Progenitor cell of endocrine pancreas (in vitro differentiated cells): ENCODE data around the gene CACNA1F. TPM values are rescaled to one million over a fixed set of nuclear protein-coding genes. Genes with fewer than 3 reads are reported as not detected.

Experiments
- DNase-seq: peaks from one replicate; pipeline ENCODE4 v3.0.0; 2021; ENCODE audit warnings: low spot score; ENCODE audit not compliant: unreplicated experiment
- H3K27ac Mint-ChIP-seq: 2 replicates; pipeline ENCODE4 v1.8.0; 2021; ENCODE audit warnings: mild to moderate bottlenecking, moderate library complexity, mixed read lengths
- H3K27me3 Mint-ChIP-seq: 2 replicates; pipeline ENCODE4 v1.8.0; 2021; ENCODE audit warnings: mixed read lengths
- H3K36me3 Mint-ChIP-seq: 2 replicates; pipeline ENCODE4 v1.8.0; 2022; ENCODE audit warnings: mixed read lengths; ENCODE audit not compliant: insufficient read depth
- H3K4me1 Mint-ChIP-seq: 2 replicates; pipeline ENCODE4 v1.8.0; 2021; ENCODE audit warnings: low read depth, mixed read lengths
- H3K4me3 Mint-ChIP-seq: 2 replicates; pipeline ENCODE4 v1.8.0; 2021; ENCODE audit warnings: low read depth, mild to moderate bottlenecking, moderate library complexity, mixed read lengths
- H3K9me3 Mint-ChIP-seq: 2 replicates; pipeline ENCODE4 v1.8.0; 2021; ENCODE audit warnings: low read depth, mixed read lengths
- CTCF ChIP-seq: fragments of 200-600 bp; sonication (generic); IDR thresholded peaks from one replicate; pipeline ENCODE4 v1.5.0; 2021; ENCODE audit warnings: antibody characterized with exemption, mild to moderate bottlenecking; ENCODE audit not compliant: unreplicated experiment
- total RNA-seq: library from RNA; stranded (reverse); gene quantifications from 2 replicates; pipeline ENCODE4 v1.2.1, GENCODE V29; 2021

Gene CACNA1F
- total RNA-seq, 1 donor from 2014 or later: 0.19 TPM

- DNase-seq: no peak
- no peak overlapping the region for H3K27ac Mint-ChIP-seq
- no peak for TF ChIP-seq CTCF
- peaks cover 1% of the 10 kb centered on the region for H3K36me3 Mint-ChIP-seq
- peaks cover 28% of the 10 kb centered on the region for H3K9me3 Mint-ChIP-seq
- H3K4me3 Mint-ChIP-seq: no peak overlapping the region
- peaks cover 19% of the 10 kb centered on the region for H3K27me3 Mint-ChIP-seq
- no peaks in the 10 kb centered on the region for H3K4me1 Mint-ChIP-seq
Measured at GRCh38 chrX:49220100-49220499, 13.0 kb downstream of the CACNA1F start.

- no peak overlapping the region for H3K27ac Mint-ChIP-seq
- no peak overlapping the region for H3K4me3 Mint-ChIP-seq
- no peaks in the 10 kb centered on the region for H3K36me3 Mint-ChIP-seq
- H3K4me1 Mint-ChIP-seq: no peaks in the 10 kb centered on the region
- peaks cover 29% of the 10 kb centered on the region for H3K9me3 Mint-ChIP-seq
- DNase-seq: no peak
- TF ChIP-seq CTCF: no peak
- peaks cover 18% of the 10 kb centered on the region for H3K27me3 Mint-ChIP-seq
Measured at GRCh38 chrX:49214996-49215526, 18.1 kb downstream of the CACNA1F start.

- H3K9me3 Mint-ChIP-seq: peaks cover 26% of the 10 kb centered on the region
Measured at GRCh38 chrX:49214416-49214815, 18.7 kb downstream of the CACNA1F start.

GRCh38 chrX:49212861-49213260 is 20.3 kb downstream of the CACNA1F start:
- TF ChIP-seq CTCF: no peak
- Mint-ChIP-seq H3K9me3 (peaks cover 26% of the 10 kb centered on the region), H3K4me3 (no peak overlapping the region), H3K36me3 (no peaks in the 10 kb centered on the region), H3K4me1 (no peaks in the 10 kb centered on the region), H3K27me3 (peaks cover 15% of the 10 kb centered on the region), H3K27ac (no peak overlapping the region)
- no peak for DNase-seq

More at GRCh38 chrX:49214416-49214815, 18.7 kb downstream of the CACNA1F start:
- Mint-ChIP-seq H3K36me3 (no peaks in the 10 kb centered on the region), H3K27me3 (peaks cover 15% of the 10 kb centered on the region), H3K4me3 (no peak overlapping the region), H3K27ac (no peak overlapping the region), H3K4me1 (no peaks in the 10 kb centered on the region)
- TF ChIP-seq CTCF: no peak
- DNase-seq: no peak

- no peak for TF ChIP-seq CTCF
- Mint-ChIP-seq H3K4me1 (no peaks in the 10 kb centered on the region), H3K9me3 (peaks cover 26% of the 10 kb centered on the region), H3K4me3 (no peak overlapping the region), H3K36me3 (no peaks in the 10 kb centered on the region), H3K27ac (no peak overlapping the region), H3K27me3 (peaks cover 15% of the 10 kb centered on the region)
- DNase-seq: no peak
Measured at GRCh38 chrX:49212209-49212608, 20.9 kb downstream of the CACNA1F start.
